PC-3 (cell line): ENCODE results near the gene CGB2. TPM values are rescaled to one million over a fixed set of nuclear protein-coding genes. Genes with fewer than 3 reads are reported as not detected.

Experiments used
- ATAC-seq: fragments of 200-7000 bp; cut with Tn5 transposase; 2 replicates; pipeline ENCODE4 v1.9.1; 2020; ENCODE audit warnings: mild to moderate bottlenecking, moderate library complexity
- BruUV-seq: library from RNA; stranded (reverse); fragments of 400-500 nt; replicated peaks from 2 replicates; lab custom pipeline; 2021; lab: Mats Ljungman, UMichigan
- CTCF ChIA-PET: fragments of 300-600 bp; sonication (Branson Sonifier 250); formaldehyde crosslinking; loops from one replicate; lab custom pipeline; 2022; ENCODE audit warnings: antibody characterized with exemption; lab: Charles Lee
- POLR2A ChIA-PET: fragments of 300-600 bp; sonication (Branson Sonifier 250); formaldehyde crosslinking; loops from one replicate; lab custom pipeline; 2022; ENCODE audit warnings: antibody characterized with exemption; ENCODE audit not compliant: unreplicated experiment; lab: Charles Lee
- DNase-seq: peaks from one replicate; pipeline ENCODE4 v3.0.0-alpha.2; 2015
- H2AFZ ChIP-seq: fragments of 300-600 bp; sonication (generic); 2 replicates; pipeline ENCODE4 v1.6.0; 2016; ENCODE audit warnings: antibody characterized with exemption, low read length
- H3F3A ChIP-seq: fragments of 300-600 bp; sonication (generic); one replicate; pipeline ENCODE4 v1.6.0; 2017; ENCODE audit warnings: antibody characterized with exemption, low read length, control low read depth, mild to moderate bottlenecking; ENCODE audit not compliant: unreplicated experiment
- H3K27ac ChIP-seq: fragments of 300-600 bp; sonication (generic); 2 replicates; pipeline ENCODE4 v1.5.1; 2016; ENCODE audit warnings: mild to moderate bottlenecking, low read length
- H3K27me3 ChIP-seq: fragments of 300-600 bp; sonication (generic); 2 replicates; pipeline ENCODE4 v1.6.1; 2016; ENCODE audit warnings: low read length, mixed read lengths
- H3K36me3 ChIP-seq: fragments of 300-600 bp; sonication (generic); 2 replicates; pipeline ENCODE4 v1.6.1; 2016; ENCODE audit warnings: low read depth, mixed run types, low read length, mixed read lengths
- H3K4me1 ChIP-seq: fragments of 300-600 bp; sonication (generic); 2 replicates; pipeline ENCODE4 v1.5.1; 2016; ENCODE audit warnings: low read length; ENCODE audit not compliant: insufficient read depth
- H3K4me2 ChIP-seq: fragments of 300-600 bp; sonication (generic); 2 replicates; pipeline ENCODE4 v1.6.0; 2016; ENCODE audit warnings: low read length
- H3K4me3 ChIP-seq: fragments of 300-600 bp; sonication (generic); 2 replicates; pipeline ENCODE4 v1.5.1; 2016; ENCODE audit warnings: mild to moderate bottlenecking, low read length, mixed read lengths
- H3K79me2 ChIP-seq: fragments of 300-600 bp; sonication (generic); 2 replicates; pipeline ENCODE4 v1.6.1; 2017; ENCODE audit warnings: low read length, mixed read lengths
- H3K9ac ChIP-seq: fragments of 300-600 bp; sonication (generic); 2 replicates; pipeline ENCODE4 v1.6.0; 2016; ENCODE audit warnings: mild to moderate bottlenecking, low read length
- H3K9me2 ChIP-seq: fragments of 300-600 bp; sonication (generic); replicated peaks from 2 replicates; pipeline ENCODE4 v1.6.1; 2016; ENCODE audit warnings: mixed run types, low read length, mixed read lengths
- H3K9me3 ChIP-seq: fragments of 300-600 bp; sonication (generic); 2 replicates; pipeline ENCODE4 v1.6.1; 2016; ENCODE audit warnings: low read length, mixed read lengths
- H4K20me1 ChIP-seq: fragments of 300-600 bp; sonication (generic); 2 replicates; pipeline ENCODE4 v1.6.1; 2016; ENCODE audit warnings: low read length, mixed read lengths
- EZH2 ChIP-seq: fragments of 300-600 bp; sonication (generic); IDR thresholded peaks from one replicate; pipeline ENCODE4 v1.6.1; 2017; ENCODE audit warnings: antibody characterized with exemption, mild to moderate bottlenecking, low read length; ENCODE audit not compliant: unreplicated experiment
- EZH2phosphoT487 ChIP-seq: fragments of 300-600 bp; sonication (generic); IDR thresholded peaks from 2 replicates; pipeline ENCODE4 v1.6.1; 2018; ENCODE audit warnings: mild to moderate bottlenecking, antibody characterized with exemption, low read length, borderline replicate concordance
- intact Hi-C: fragments of 100-400 bp; cut with micrococcal nuclease; formaldehyde crosslinking; loops from 2 replicates; pipeline ENCODE4 v1.9.0; 2023
- total RNA-seq: library from RNA; depleted of rRNA; stranded (reverse); fragments of >200 nt; gene quantifications from 2 replicates; pipeline ENCODE4 v1.2.3, GENCODE V29; 2014
- TF ChIP-seq, protein P1 (sequence below): fragments of 300-600 bp; sonication (generic); conservative IDR thresholded peaks from 2 replicates; pipeline ENCODE4 v1.5.1; 2017; ENCODE audit warnings: antibody characterized with exemption, low read depth, mild to moderate bottlenecking, low read length

Gene CGB2
- total RNA-seq, 1 experiment from 2014 or later: not detected

DNA sequence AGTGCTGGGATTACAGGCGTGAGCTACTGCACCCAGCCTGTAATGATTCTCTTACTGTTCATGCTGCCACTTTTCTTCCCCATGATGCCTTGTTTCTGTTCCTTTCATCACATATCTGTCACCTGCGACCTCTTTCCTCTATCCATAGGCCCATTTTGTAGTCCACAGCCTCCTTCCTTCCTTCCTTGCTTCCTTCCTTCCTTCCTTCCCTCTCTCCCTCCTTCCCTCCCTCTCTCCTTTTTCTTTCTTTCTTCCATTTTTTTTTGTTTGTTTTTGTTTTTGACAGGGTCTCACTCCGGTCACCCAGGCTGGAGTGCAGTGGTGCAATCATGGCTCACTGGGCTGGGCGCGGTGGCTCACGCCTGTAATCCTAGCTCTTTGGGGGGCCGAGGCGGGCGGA is 42.8 kb upstream of the CGB2 start:
- TF ChIP-seq, protein P1, sequence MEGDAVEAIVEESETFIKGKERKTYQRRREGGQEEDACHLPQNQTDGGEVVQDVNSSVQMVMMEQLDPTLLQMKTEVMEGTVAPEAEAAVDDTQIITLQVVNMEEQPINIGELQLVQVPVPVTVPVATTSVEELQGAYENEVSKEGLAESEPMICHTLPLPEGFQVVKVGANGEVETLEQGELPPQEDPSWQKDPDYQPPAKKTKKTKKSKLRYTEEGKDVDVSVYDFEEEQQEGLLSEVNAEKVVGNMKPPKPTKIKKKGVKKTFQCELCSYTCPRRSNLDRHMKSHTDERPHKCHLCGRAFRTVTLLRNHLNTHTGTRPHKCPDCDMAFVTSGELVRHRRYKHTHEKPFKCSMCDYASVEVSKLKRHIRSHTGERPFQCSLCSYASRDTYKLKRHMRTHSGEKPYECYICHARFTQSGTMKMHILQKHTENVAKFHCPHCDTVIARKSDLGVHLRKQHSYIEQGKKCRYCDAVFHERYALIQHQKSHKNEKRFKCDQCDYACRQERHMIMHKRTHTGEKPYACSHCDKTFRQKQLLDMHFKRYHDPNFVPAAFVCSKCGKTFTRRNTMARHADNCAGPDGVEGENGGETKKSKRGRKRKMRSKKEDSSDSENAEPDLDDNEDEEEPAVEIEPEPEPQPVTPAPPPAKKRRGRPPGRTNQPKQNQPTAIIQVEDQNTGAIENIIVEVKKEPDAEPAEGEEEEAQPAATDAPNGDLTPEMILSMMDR: no peak
- TF ChIP-seq EZH2 (no peak), EZH2phosphoT487 (no peak)
- Histone ChIP-seq H3K4me3 (no peak overlapping the region), H3K27ac (no peak overlapping the region), H3K9me2 (no peaks in the 10 kb centered on the region), H3K4me1 (no peaks in the 10 kb centered on the region), H2AFZ (no peak overlapping the region), H3K4me2 (no peak overlapping the region), H3F3A (no peaks in the 10 kb centered on the region), H4K20me1 (no peaks in the 10 kb centered on the region), H3K79me2 (peaks cover 32% of the 10 kb centered on the region), H3K27me3 (no peaks in the 10 kb centered on the region), H3K36me3 (no peaks in the 10 kb centered on the region; the same call in 1 of the 2 replicates), H3K9ac (no peak overlapping the region), H3K9me3 (no peaks in the 10 kb centered on the region)
- no peak for DNase-seq
- no peak for ATAC-seq
- intact Hi-C loops: no loop called here
- ChIA-PET CTCF (no interaction called here), POLR2A (no interaction called here)
- no TSS peak for BruUV-seq

DNA sequence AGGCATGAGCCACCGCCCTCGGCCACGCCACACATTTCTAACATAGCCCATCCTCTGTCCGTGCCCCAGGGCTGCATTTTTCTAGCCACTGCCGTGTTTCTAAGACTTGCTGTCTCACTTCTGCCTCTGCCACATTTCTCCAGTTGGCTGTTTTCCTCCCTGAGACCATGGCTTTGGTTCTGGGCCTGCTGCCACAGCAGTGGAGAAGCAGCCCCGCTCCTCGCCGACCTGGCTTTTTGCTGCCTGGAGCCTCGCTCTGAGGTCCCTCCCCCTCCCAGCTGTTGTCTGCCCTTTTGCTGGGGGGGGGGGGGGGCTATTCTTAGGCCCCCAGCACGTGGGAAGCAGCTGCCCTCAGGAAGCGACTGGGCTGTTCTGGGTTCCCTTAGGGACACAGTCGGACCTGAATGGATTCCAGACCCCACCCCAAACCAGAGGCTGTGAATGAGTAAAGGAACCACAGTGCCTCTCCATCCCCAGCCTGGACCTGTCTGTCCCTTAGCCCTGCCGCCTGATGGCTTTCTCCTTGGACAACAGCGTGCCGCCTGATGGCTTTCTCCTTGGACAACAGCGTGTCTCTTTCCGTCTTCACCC is 41.9 kb upstream of the CGB2 start:
- Histone ChIP-seq H3K4me3 (no peak overlapping the region), H3K36me3 (no peaks in the 10 kb centered on the region; the same call in 1 of the 2 replicates), H3K27me3 (no peaks in the 10 kb centered on the region), H3K9me2 (no peaks in the 10 kb centered on the region), H3K27ac (no peak overlapping the region), H2AFZ (no peak overlapping the region), H3K9me3 (no peaks in the 10 kb centered on the region), H3K79me2 (peaks cover 42% of the 10 kb centered on the region), H3K4me2 (no peak overlapping the region), H3F3A (no peaks in the 10 kb centered on the region), H3K9ac (no peak overlapping the region), H3K4me1 (peaks cover under 1% of the 10 kb centered on the region; the same call in 1 of the 2 replicates), H4K20me1 (no peaks in the 10 kb centered on the region)
- CTCF ChIA-PET: no interaction called here
- no peak for ATAC-seq
- no peak for DNase-seq
- no peak for TF ChIP-seq EZH2phosphoT487
- TF ChIP-seq, protein P1: no peak
- TF ChIP-seq EZH2: no peak
- no TSS peak for BruUV-seq
- intact Hi-C loops: loop anchor here (10.0 kb wide), 1 partner anchor 85 kb away; the partner anchor contains the start of gene KCNA7
- POLR2A ChIA-PET: no interaction called here

- Histone ChIP-seq H3K27me3 (no peaks in the 10 kb centered on the region), H4K20me1 (no peaks in the 10 kb centered on the region), H2AFZ (no peak overlapping the region), H3K36me3 (no peaks in the 10 kb centered on the region; the same call in 1 of the 2 replicates), H3K79me2 (peaks cover 48% of the 10 kb centered on the region), H3F3A (no peaks in the 10 kb centered on the region), H3K4me1 (peaks cover 6% of the 10 kb centered on the region; the same call in 1 of the 2 replicates), H3K27ac (no peak overlapping the region), H3K9ac (no peak overlapping the region), H3K9me2 (no peaks in the 10 kb centered on the region), H3K4me3 (no peak overlapping the region), H3K9me3 (no peaks in the 10 kb centered on the region), H3K4me2 (no peak overlapping the region)
- ATAC-seq (no peak), DNase-seq (no peak)
- no TSS peak for BruUV-seq
- intact Hi-C loops: loop anchor here (10.0 kb wide), 1 partner anchor 84 kb away; the partner anchor contains the start of gene KCNA7
- ChIA-PET CTCF (no interaction called here), POLR2A (no interaction called here)
- TF ChIP-seq, protein P1: no peak
- TF ChIP-seq EZH2 (no peak), EZH2phosphoT487 (no peak)
These were observed 41.3 kb upstream of the CGB2 start for GRCh38 chr19:48990400-48990799.
